T-cell (primary cell): ENCODE measurements around the gene SNX30. TPM values are rescaled to one million over a fixed set of nuclear protein-coding genes. Genes with fewer than 3 reads are reported as not detected.

Experiments used
- ATAC-seq, 4 experiments: fragments of 200-7000 bp in 3 of 4; fragments of 150-1000 bp in 1 of 4; cut with Tn5 transposase; replicated peaks in 1 of 4; 1 replicate in 3 of 4; 2 replicates in 1 of 4; pipeline ENCODE4 v1.10.0; 2021; ENCODE audit warnings: moderate library complexity in 3 of 4, mild to moderate bottlenecking in 2 of 4, moderate number of reproducible peaks in 1 of 4
- CTCF ChIA-PET, 2 donors: fragments of 300-600 bp; sonication (Branson Sonifier 250); formaldehyde crosslinking; loops; one replicate each; lab custom pipeline; 2022; ENCODE audit warnings: antibody characterized with exemption in 2 of 2; lab: Charles Lee
- POLR2A ChIA-PET, 2 donors: fragments of 300-600 bp; sonication (Branson Sonifier 250); formaldehyde crosslinking; loops; one replicate each; lab custom pipeline; 2022; ENCODE audit warnings: antibody characterized with exemption in 2 of 2; lab: Charles Lee
- DNase-seq, 35 experiments: peaks; one replicate each; pipeline versions ENCODE4 v3.0.0 to v3.0.0-alpha.2; 2013 to 2023
- H3K27ac ChIP-seq: one replicate; pipeline ENCODE4 v1.5.1; 2013; ENCODE audit warnings: low read length
- H3K27me3 ChIP-seq, 2 experiments: replicated peaks in 1 of 2; 1 replicate in 1 of 2; 2 replicates in 1 of 2; pipeline versions ENCODE4 v1.6.1 to v1.7.0; 2013; ENCODE audit warnings: low read length in 1 of 2, mixed read lengths in 1 of 2; ENCODE audit not compliant: control insufficient read depth in 2 of 2, insufficient read depth in 2 of 2; ENCODE audit errors: extremely low read depth in 1 of 2
- H3K36me3 ChIP-seq, 2 donors: 1 replicate in 1 of 2; 2 replicates in 1 of 2; pipeline versions ENCODE4 v1.6.1 to v1.7.0; 2013; ENCODE audit warnings: low read length in 1 of 2; ENCODE audit not compliant: control insufficient read depth in 2 of 2, insufficient read depth in 1 of 2; ENCODE audit errors: extremely low read depth in 1 of 2
- H3K4me1 ChIP-seq, 2 experiments: 1 replicate in 1 of 2; 2 replicates in 1 of 2; pipeline versions ENCODE4 v1.6.1 to v1.7.0; 2013; ENCODE audit warnings: low read length in 2 of 2, mixed read lengths in 1 of 2; ENCODE audit not compliant: insufficient read depth in 2 of 2, control insufficient read depth in 1 of 2; ENCODE audit errors: extremely low read depth in 1 of 2
- H3K4me3 ChIP-seq, 2 donors: 1 replicate in 1 of 2; 2 replicates in 1 of 2; pipeline versions ENCODE4 v1.5.1 to v1.7.0; 2013; ENCODE audit warnings: mild to moderate bottlenecking in 2 of 2, low read length in 1 of 2, moderate library complexity in 1 of 2; ENCODE audit not compliant: control insufficient read depth in 1 of 2; ENCODE audit errors: extremely low read depth in 1 of 2
- H3K9me3 ChIP-seq: 2 replicates; pipeline ENCODE4 v1.7.0; 2013
- H3K27ac Mint-ChIP-seq, 2 donors: one replicate each; pipeline ENCODE4 v1.8.0; 2020 to 2021; ENCODE audit warnings: mild to moderate bottlenecking in 2 of 2, mixed read lengths in 2 of 2
- H3K27me3 Mint-ChIP-seq, 2 donors: one replicate each; pipeline ENCODE4 v1.8.0; 2021 to 2022; ENCODE audit warnings: mixed read lengths in 2 of 2
- H3K36me3 Mint-ChIP-seq: one replicate; pipeline ENCODE4 v1.8.0; 2021; ENCODE audit warnings: mixed read lengths
- H3K4me1 Mint-ChIP-seq, 3 donors: one replicate each; pipeline ENCODE4 v1.8.0; 2020 to 2022; ENCODE audit warnings: mixed read lengths in 3 of 3, mild to moderate bottlenecking in 1 of 3
- H3K4me3 Mint-ChIP-seq, 3 donors: one replicate each; pipeline ENCODE4 v1.8.0; 2020 to 2022; ENCODE audit warnings: mild to moderate bottlenecking in 3 of 3, mixed read lengths in 3 of 3, moderate library complexity in 3 of 3
- H3K9me3 Mint-ChIP-seq, 3 donors: one replicate each; pipeline ENCODE4 v1.8.0; 2020 to 2022; ENCODE audit warnings: mixed read lengths in 3 of 3
- WGBS: methylation state at CpG from one replicate; pipeline ENCODE4 v1.1.5; 2013; ENCODE audit warnings: missing lambda C conversion rate; ENCODE audit not compliant: insufficient coverage; 5-methylcytosine and 5-hydroxymethylcytosine counted together
- total RNA-seq, 35 experiments: library from RNA in 6 of 35; stranded (reverse) in 6 of 35; fragments of 120-200 nt in 1 of 35; gene quantifications; one replicate each; pipeline versions ENCODE4 v1.2.1 to v1.2.4 and lab custom pipeline; 2013 to 2026

Gene SNX30
- total RNA-seq, 5 donors from 2014 or later (not counting 1 experiment from before 2014, with no cell fraction given) = 8.9 to 11.7 (median 10.0) TPM

- Mint-ChIP-seq H3K4me1 (peaks cover 0 to 4% (median 0%) of the 10 kb centered on the region in 3 donors), H3K4me3 (no peak overlapping the region), H3K36me3 (no peaks in the 10 kb centered on the region), H3K27ac (no peak overlapping the region), H3K27me3 (peaks cover 31 to 39% of the 10 kb centered on the region in 2 donors), H3K9me3 (no peaks in the 10 kb centered on the region)
- POLR2A ChIA-PET = no interaction called here
- no peak overlapping the region for H3K4me3 ChIP-seq
- no CpG with 5 or more reads among the region's 1 CpG for WGBS
- no peaks in the 10 kb centered on the region for H3K4me1 ChIP-seq
- H3K36me3 ChIP-seq = no peaks in the 10 kb centered on the region
- no peak overlapping the region for H3K27ac ChIP-seq
- H3K27me3 ChIP-seq = no peaks in the 10 kb centered on the region
- CTCF ChIA-PET = no interaction called here
- ATAC-seq (no peak), DNase-seq (no peak)
- no peaks in the 10 kb centered on the region for H3K9me3 ChIP-seq
Measured at GRCh38 chr9:112900901-112901300, 150.3 kb downstream of the SNX30 start.

- no peak overlapping the region for H3K27ac ChIP-seq
- H3K9me3 ChIP-seq = no peaks in the 10 kb centered on the region
- ATAC-seq (no peak), DNase-seq (no peak)
- peaks cover 24 to 27% of the 10 kb centered on the region in 2 donors for H3K27me3 Mint-ChIP-seq
- no peaks in the 10 kb centered on the region for H3K36me3 Mint-ChIP-seq
- no peak overlapping the region for H3K4me3 Mint-ChIP-seq
- no peaks in the 10 kb centered on the region for H3K36me3 ChIP-seq
- H3K4me3 ChIP-seq = no peak overlapping the region
- ChIA-PET POLR2A (no interaction called here), CTCF (no interaction called here)
- H3K4me1 ChIP-seq = no peaks in the 10 kb centered on the region
- H3K27ac Mint-ChIP-seq = no peak overlapping the region
- H3K4me1 Mint-ChIP-seq = peaks cover 0 to 4% (median 0%) of the 10 kb centered on the region in 3 donors
- H3K9me3 Mint-ChIP-seq = no peaks in the 10 kb centered on the region
- H3K27me3 ChIP-seq = no peaks in the 10 kb centered on the region
- 34% methylated on average over 2 of the region's 4 CpGs for WGBS
Measured at GRCh38 chr9:112905084-112905483, 154.5 kb downstream of the SNX30 start.

- no peaks in the 10 kb centered on the region for H3K9me3 Mint-ChIP-seq
- CTCF ChIA-PET = no interaction called here
- POLR2A ChIA-PET = no interaction called here
Measured at GRCh38 chr9:112911736-112912135, 161.2 kb downstream of the SNX30 start.

GRCh38 chr9:112912636-112913035 lies 162.1 kb downstream of the SNX30 start:
- peaks cover 5% of the 10 kb centered on the region in 2 donors for H3K27me3 Mint-ChIP-seq
- H3K36me3 Mint-ChIP-seq = no peaks in the 10 kb centered on the region
- Histone ChIP-seq H3K4me1 (no peaks in the 10 kb centered on the region), H3K9me3 (no peaks in the 10 kb centered on the region), H3K27me3 (no peaks in the 10 kb centered on the region), H3K4me3 (no peak overlapping the region), H3K27ac (no peak overlapping the region), H3K36me3 (no peaks in the 10 kb centered on the region)
- POLR2A ChIA-PET = no interaction called here
- no peaks in the 10 kb centered on the region for H3K4me1 Mint-ChIP-seq
- H3K27ac Mint-ChIP-seq = no peak overlapping the region
- H3K4me3 Mint-ChIP-seq = no peak overlapping the region
- WGBS = 87% methylated on average over 3 of the region's 3 CpGs
- DNase-seq (no peak), ATAC-seq (no peak)
- CTCF ChIA-PET = no interaction called here
- no peaks in the 10 kb centered on the region for H3K9me3 Mint-ChIP-seq

More at GRCh38 chr9:112911736-112912135, 161.2 kb downstream of the SNX30 start:
- WGBS = 89% methylated on average over 2 of the region's 2 CpGs
- Histone ChIP-seq H3K27me3 (no peaks in the 10 kb centered on the region), H3K36me3 (no peaks in the 10 kb centered on the region), H3K27ac (no peak overlapping the region), H3K4me1 (no peaks in the 10 kb centered on the region), H3K9me3 (no peaks in the 10 kb centered on the region), H3K4me3 (no peak overlapping the region)
- no peak for ATAC-seq
- H3K4me3 Mint-ChIP-seq = no peak overlapping the region
- H3K27me3 Mint-ChIP-seq = peaks cover 8 to 9% of the 10 kb centered on the region in 2 donors
- H3K36me3 Mint-ChIP-seq = no peaks in the 10 kb centered on the region
- no peak for DNase-seq
- no peak overlapping the region for H3K27ac Mint-ChIP-seq
- no peaks in the 10 kb centered on the region for H3K4me1 Mint-ChIP-seq

- no peaks in the 10 kb centered on the region for H3K36me3 ChIP-seq
- CTCF ChIA-PET = no interaction called here
Measured at GRCh38 chr9:112913326-112913725, 162.8 kb downstream of the SNX30 start.

GRCh38 chr9:112914524-112914923 lies 164.0 kb downstream of the SNX30 start:
- H3K36me3 ChIP-seq = no peaks in the 10 kb centered on the region
- no peaks in the 10 kb centered on the region for H3K4me1 ChIP-seq
- no peaks in the 10 kb centered on the region for H3K9me3 Mint-ChIP-seq
- no peak overlapping the region for H3K4me3 ChIP-seq
- no peak overlapping the region for H3K4me3 Mint-ChIP-seq
- H3K27ac Mint-ChIP-seq = no peak overlapping the region
- peaks cover 0 to 2% of the 10 kb centered on the region in 2 experiments for H3K27me3 ChIP-seq
- H3K36me3 Mint-ChIP-seq = no peaks in the 10 kb centered on the region
- ChIA-PET POLR2A (no interaction called here), CTCF (no interaction called here)
- no peak overlapping the region for H3K27ac ChIP-seq
- no peaks in the 10 kb centered on the region for H3K4me1 Mint-ChIP-seq
- no peaks in the 10 kb centered on the region for H3K9me3 ChIP-seq
- DNase-seq = no peak
- no CpG with 5 or more reads among the region's 2 CpGs for WGBS
- peaks cover 5 to 18% of the 10 kb centered on the region in 2 donors for H3K27me3 Mint-ChIP-seq
- no peak for ATAC-seq

More at GRCh38 chr9:112913326-112913725, 162.8 kb downstream of the SNX30 start:
- Mint-ChIP-seq H3K36me3 (no peaks in the 10 kb centered on the region), H3K27me3 (peaks cover 5 to 12% of the 10 kb centered on the region in 2 donors), H3K4me1 (no peaks in the 10 kb centered on the region), H3K4me3 (no peak overlapping the region), H3K27ac (no peak overlapping the region), H3K9me3 (no peaks in the 10 kb centered on the region)
- H3K4me3 ChIP-seq = no peak overlapping the region
- peaks cover 0 to under 1% of the 10 kb centered on the region in 2 experiments for H3K27me3 ChIP-seq
- WGBS = 96% methylated on average over 4 of the region's 4 CpGs
- no peaks in the 10 kb centered on the region for H3K4me1 ChIP-seq
- POLR2A ChIA-PET = no interaction called here
- no peak overlapping the region for H3K27ac ChIP-seq
- H3K9me3 ChIP-seq = no peaks in the 10 kb centered on the region
- ATAC-seq (no peak), DNase-seq (no peak)
